Brain microvascular endothelial cell (primary cell): ENCODE results near the gene USH1G.
A peak's percentile ranks its signal among the peaks of the same experiment; 100 is the strongest.

ENCODE experiments used
- DNase-seq: peaks from one replicate; pipeline ENCODE4 v3.0.0-alpha.2; 2020
- H3K27ac ChIP-seq: fragments of 250-450 bp; sonication (Bioruptor Pico); 2 replicates; pipeline ENCODE4 v1.5.1; 2020; ENCODE audit warnings: mild to moderate bottlenecking, moderate library complexity
- H3K27me3 ChIP-seq: fragments of 250-450 bp; sonication (Bioruptor Pico); replicated peaks from 2 replicates; pipeline ENCODE4 v1.5.1; 2020; ENCODE audit warnings: mild to moderate bottlenecking
- H3K36me3 ChIP-seq: fragments of 250-450 bp; sonication (Bioruptor Pico); replicated peaks from 2 replicates; pipeline ENCODE4 v1.5.1; 2020; ENCODE audit warnings: mild to moderate bottlenecking
- H3K4me3 ChIP-seq: 2 replicates; pipeline ENCODE4 v1.5.1; 2011; ENCODE audit warnings: low read depth, mild to moderate bottlenecking, control low read depth, low read length, moderate library complexity
- CTCF ChIP-seq: IDR thresholded peaks from 2 replicates; pipeline ENCODE4 v1.5.1; 2011; ENCODE audit warnings: low read depth, mild to moderate bottlenecking, moderate library complexity, low read length, control low read depth, inconsistent platforms; ENCODE audit errors: missing control alignments
- in situ Hi-C: cut with HindIII; loops from 2 replicates; pipeline ENCODE4 v1.10.0; 2017; ENCODE audit warnings: low sequenced_read_pairs, low pct_ligation_motif_present

Gene USH1G

GRCh38 chr17:74898376-74898946 lies 24.6 kb downstream of the USH1G start:
- Histone ChIP-seq H3K27me3 (peaks cover 23% of the 10 kb centered on the region), H3K4me3 (no peak overlapping the region), H3K36me3 (no peaks in the 10 kb centered on the region), H3K27ac (no peak overlapping the region)
- no peak for DNase-seq
- in situ Hi-C loops, result no loop called here
- TF ChIP-seq CTCF, result no peak

- no peak overlapping the region for H3K27ac ChIP-seq
- H3K27me3 ChIP-seq, result peaks cover 44% of the 10 kb centered on the region
- H3K36me3 ChIP-seq, result no peaks in the 10 kb centered on the region
- DNase-seq, result no peak
- TF ChIP-seq CTCF, result no peak
- in situ Hi-C loops, result no loop called here
- no peak overlapping the region for H3K4me3 ChIP-seq
These were observed 29.0 kb downstream of the USH1G start for GRCh38 chr17:74893936-74894671.

GRCh38 chr17:74892974-74893911 lies 29.8 kb downstream of the USH1G start, which contains the start of gene FADS6:
TSS of gene FADS6 (minus strand) at chr17:74893633. CDS start at chr17:74893595, 38 bp downstream.
- Histone ChIP-seq H3K27me3 (peaks cover 48% of the 10 kb centered on the region), H3K36me3 (no peaks in the 10 kb centered on the region), H3K4me3 (no peak within 1 kb of the TSS), H3K27ac (no peak within 1 kb of the TSS)
- TF ChIP-seq CTCF, result no peak
- no peak for DNase-seq
- in situ Hi-C loops, result no loop called here

- Histone ChIP-seq H3K27me3 (peaks cover 48% of the 10 kb centered on the region), H3K27ac (no peak overlapping the region), H3K36me3 (no peaks in the 10 kb centered on the region), H3K4me3 (no peak overlapping the region)
- peak; percentile 9 for TF ChIP-seq CTCF
- DNase-seq, result no peak
- in situ Hi-C loops, result no loop called here
These were observed 30.8 kb downstream of the USH1G start for GRCh38 chr17:74892013-74892841.

- peaks cover 41% of the 10 kb centered on the region for H3K27me3 ChIP-seq
These were observed 32.5 kb downstream of the USH1G start for GRCh38 chr17:74890554-74890953.

More at GRCh38 chr17:74890554-74890953, 32.5 kb downstream of the USH1G start:
- Histone ChIP-seq H3K36me3 (no peaks in the 10 kb centered on the region), H3K27ac (no peak overlapping the region), H3K4me3 (no peak overlapping the region)
- in situ Hi-C loops, result no loop called here
- no peak for TF ChIP-seq CTCF
- DNase-seq, result no peak
